K562 (cell line): ENCODE measurements around the gene FOLR2. TPM values are rescaled to one million over a fixed set of nuclear protein-coding genes. Genes with fewer than 3 reads are reported as not detected.

Experiments
- ATAC-seq: fragments of 200-7000 bp; cut with Tn5 transposase; 3 replicates; pipeline ENCODE4 v1.9.1; 2020; ENCODE audit warnings: moderate library complexity
- BruUV-seq: library from RNA; stranded (reverse); fragments of 400-500 nt; replicated peaks from 2 replicates; lab custom pipeline; 2021; lab: Mats Ljungman, UMichigan
- CTCF ChIA-PET: fragments of 300-600 bp; formaldehyde crosslinking; extraction: SDS; loops from one replicate; lab custom pipeline; 2021; ENCODE audit warnings: low intra/inter-chr PET ratio; lab: Yijun Ruan, JAX
- POLR2A ChIA-PET: fragments of 300-600, 350-650 bp; sonication (Branson Sonifier 250); formaldehyde crosslinking; extraction: SDS; loops from one replicate; lab custom pipeline; 2021; ENCODE audit warnings: antibody characterized with exemption, inconsistent platforms; lab: Yijun Ruan, JAX
- DNase-seq, 4 experiments: peaks; one replicate each; pipeline versions ENCODE4 v3.0.0 to v3.0.0-alpha.2; 2011 to 2018; ENCODE audit warnings: low spot score in 3 of 4, mixed read lengths in 3 of 4; ENCODE audit errors: extremely low read depth in 1 of 4
- FAIRE-seq: peaks from 2 replicates; lab custom pipeline; 2011; peaks lifted over from hg19 to GRCh38; lab: Jason Lieb, UNC
- H2AFZ ChIP-seq: 2 replicates; pipeline ENCODE4 v1.6.0; 2011; ENCODE audit warnings: low read depth, low read length, control low read depth, inconsistent platforms
- H3K27ac ChIP-seq: fragments of 200-600 bp; 3 replicates; pipeline ENCODE4 v1.8.0; 2011; ENCODE audit warnings: low read depth, mild to moderate bottlenecking, control low read depth, inconsistent platforms, low read length, moderate library complexity, mixed read lengths; ENCODE audit errors: extremely low read depth
- H3K27me3 ChIP-seq, 2 experiments: fragments of 300-600 bp in 1 of 2; 2 replicates in 1 of 2; 3 replicates in 1 of 2; pipeline versions ENCODE4 v1.6.0 to v1.8.0; 2011; ENCODE audit warnings: inconsistent platforms in 2 of 2, low read length in 2 of 2, mild to moderate bottlenecking in 1 of 2, mixed read lengths in 1 of 2, moderate library complexity in 1 of 2; ENCODE audit not compliant: control insufficient read depth in 2 of 2, insufficient read depth in 2 of 2
- H3K36me3 ChIP-seq: fragments of 300-600 bp; 3 replicates; pipeline ENCODE4 v1.8.0; 2011; ENCODE audit warnings: mild to moderate bottlenecking, low read length, inconsistent platforms; ENCODE audit not compliant: control insufficient read depth, insufficient read depth
- H3K4me1 ChIP-seq, 2 experiments: fragments of 200-600 bp in 1 of 2; replicated peaks in 1 of 2; 2 replicates in 1 of 2; 3 replicates in 1 of 2; pipeline versions ENCODE4 v1.5.1 to v1.8.0; 2011; ENCODE audit warnings: inconsistent platforms in 2 of 2, low read length in 2 of 2, mild to moderate bottlenecking in 1 of 2, mixed read lengths in 1 of 2, moderate library complexity in 1 of 2; ENCODE audit not compliant: control insufficient read depth in 2 of 2, insufficient read depth in 2 of 2
- H3K4me2 ChIP-seq: 2 replicates; pipeline ENCODE4 v1.6.1; 2011; ENCODE audit warnings: low read length, control low read depth, inconsistent platforms, mixed read lengths; ENCODE audit not compliant: insufficient read depth
- H3K4me3 ChIP-seq: fragments of 200-600 bp; sonication (generic), shearing (Covaris generic); 2 replicates; pipeline ENCODE4 v1.5.1; 2016; ENCODE audit warnings: control low read depth, inconsistent platforms
- H3K79me2 ChIP-seq: fragments of 200-600 bp; 3 replicates; pipeline ENCODE4 v1.8.0; 2011; ENCODE audit warnings: low read length, inconsistent platforms; ENCODE audit not compliant: control insufficient read depth, insufficient read depth
- H3K9ac ChIP-seq, 2 experiments: 2 replicates each; pipeline versions ENCODE4 v1.6.0 to v1.6.1; 2011; ENCODE audit warnings: low read depth in 2 of 2, low read length in 2 of 2, control low read depth in 1 of 2, inconsistent platforms in 1 of 2, mild to moderate bottlenecking in 1 of 2, mixed read lengths in 1 of 2; ENCODE audit not compliant: insufficient read depth in 1 of 2
- H3K9me1 ChIP-seq: one replicate; pipeline ENCODE4 v1.6.0; 2011; ENCODE audit warnings: inconsistent platforms, mild to moderate bottlenecking, low read length, moderate library complexity; ENCODE audit not compliant: control insufficient read depth, insufficient read depth
- H3K9me3 ChIP-seq: replicated peaks from 2 replicates; pipeline ENCODE4 v1.5.1; 2011; ENCODE audit warnings: low read depth, low read length, inconsistent platforms; ENCODE audit not compliant: control insufficient read depth, insufficient read depth
- H4K20me1 ChIP-seq: replicated peaks from 2 replicates; pipeline ENCODE4 v1.6.1; 2011; ENCODE audit warnings: low read length, inconsistent platforms, mixed read lengths; ENCODE audit not compliant: control insufficient read depth, insufficient read depth
- POLR2G ChIP-seq: fragments of 200-400 bp; formaldehyde crosslinking; IDR thresholded peaks from 2 replicates; pipeline ENCODE4 v1.6.1; 2017; ENCODE audit warnings: low read depth, mild to moderate bottlenecking, antibody characterized with exemption, low read length, moderate library complexity
- RFX1 ChIP-seq: fragments of 450-650 bp; IDR thresholded peaks from 2 replicates; pipeline ENCODE4 v1.6.1; 2016; ENCODE audit warnings: mild to moderate bottlenecking, moderate library complexity
- WGBS: fragments of 100-300 bp; shearing (Covaris generic); methylation state at CpG from one replicate; pipeline ENCODE4 v1.1.6; 2016; ENCODE audit warnings: low coverage, mixed read lengths; ENCODE audit not compliant: insufficient coverage; ENCODE audit errors: missing lambda C conversion rate; 5-methylcytosine and 5-hydroxymethylcytosine counted together
- in situ Hi-C: fragments of 300-500 bp; cut with MboI; formaldehyde crosslinking; loops from 4 replicates; pipeline ENCODE4 v1.15.0; 2018; ENCODE audit warnings: inconsistent platforms, mixed read lengths
- intact Hi-C: fragments of 100-400 bp; cut with micrococcal nuclease; formaldehyde crosslinking; loops from 2 replicates; pipeline ENCODE4 v1.14.2; 2022
- polyA plus RNA-seq, 8 experiments: library from polyadenylated mRNA; depleted of rRNA in 4 of 8; stranded (reverse) in 5 of 8; unstranded in 3 of 8; fragments of >200 nt; fragmentation: Nextera tagmentation in 2 of 8; fragmentation: Illumina TruSeq in 1 of 8; extraction: Ambion mirVana in 2 of 8; extraction: Trizol in 1 of 8; gene quantifications; 2 replicates each; pipeline versions ENCODE4 v1.2.1 to v1.2.3, GENCODE V29; 2011 to 2014; ENCODE audit warnings: inconsistent platforms in 1 of 8, missing spikeins in 1 of 8
- total RNA-seq, 7 experiments: library from RNA; depleted of rRNA in 6 of 7; stranded (reverse); fragments of >200 nt in 6 of 7; fragmentation: Illumina TruSeq in 2 of 7; extraction: Trizol in 2 of 7; gene quantifications; 2 replicates each; pipeline versions ENCODE4 v1.2.1 to v1.2.3, GENCODE V29; 2011 to 2021; ENCODE audit warnings: low replicate concordance in 1 of 7
- TF ChIP-seq, protein P1 (sequence below): sonication (generic); formaldehyde crosslinking; IDR thresholded peaks from 2 replicates; pipeline ENCODE4 v1.8.1; 2023; ENCODE audit warnings: mild to moderate bottlenecking, missing genetic modification reagents

Gene FOLR2
- total and polyA plus RNA-seq, 9 of the 15 experiments (the other 6 are each of a cell fraction or from before 2014, with no cell fraction given), result 0.27 TPM; not detected in 8

DNA sequence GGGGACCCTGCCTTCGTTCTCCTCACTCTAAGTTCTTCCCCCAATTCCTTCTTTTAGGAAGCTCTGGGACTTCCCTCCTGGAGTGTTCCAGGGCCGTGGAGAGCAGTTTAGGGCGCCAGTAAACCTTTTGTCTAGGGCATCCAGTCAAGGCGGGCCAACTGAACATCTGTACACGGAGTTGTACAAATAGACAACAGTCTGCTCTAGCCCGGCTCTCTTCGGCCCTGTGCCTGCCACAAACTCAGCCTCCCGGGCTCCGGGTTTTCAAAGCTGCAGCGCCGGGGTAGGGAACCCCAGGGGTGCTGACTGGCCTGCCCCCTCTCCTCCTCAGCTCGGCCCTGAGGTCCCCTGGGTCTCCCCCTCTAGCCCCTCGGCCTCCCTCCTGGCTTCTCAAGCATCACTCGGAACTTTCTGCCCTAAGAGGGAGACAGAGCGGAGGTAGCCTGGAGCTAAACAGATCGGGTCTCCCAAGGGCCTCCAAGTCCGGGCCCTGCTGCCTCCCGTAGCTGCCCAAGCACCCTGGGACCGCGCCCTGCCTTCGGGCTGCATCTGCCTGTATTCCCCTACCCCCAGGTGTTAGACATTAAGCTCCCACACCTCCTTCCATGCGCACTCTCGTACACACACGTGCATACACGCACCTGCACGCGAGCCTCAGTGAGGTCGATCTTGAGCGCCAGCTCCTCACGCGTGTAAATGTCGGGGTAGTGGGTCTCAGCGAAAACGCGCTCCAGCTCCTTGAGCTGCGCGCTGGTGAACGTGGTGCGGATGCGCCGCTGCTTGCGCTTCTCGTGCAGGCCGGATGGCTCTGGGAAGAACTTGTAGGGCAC, 24.1 kb downstream of the FOLR2 start:
- in situ Hi-C loops (no loop called here), intact Hi-C loops (no loop called here)
- ChIA-PET POLR2A (interaction anchor here (0.5 to 1.3 kb wide), 3 partner anchors 11 to 174 kb away, joined by 3 to 5 read pairs (median 4); no protein-coding TSS in a partner anchor), CTCF (interaction anchor here (0.5 kb wide), 1 partner anchor 33 kb away, joined by 4 read pairs; no protein-coding TSS in a partner anchor)
- no peak for DNase-seq
- no peak overlapping the region for H3K9ac ChIP-seq
- H3K9me1 ChIP-seq, result no peaks in the 10 kb centered on the region
- H3K36me3 ChIP-seq, result peaks cover 30% of the 10 kb centered on the region
- H3K4me1 ChIP-seq, result peaks cover 0 to 37% of the 10 kb centered on the region in 2 experiments; a peak in 2 of 5 replicates
- no peak for FAIRE-seq
- no peaks in the 10 kb centered on the region for H4K20me1 ChIP-seq
- H3K4me2 ChIP-seq, result no peak overlapping the region
- peaks cover 15% of the 10 kb centered on the region in 2 experiments for H3K27me3 ChIP-seq
- ATAC-seq, result no peak
- 70% methylated on average over 35 of the region's 44 CpGs for WGBS
- no peaks in the 10 kb centered on the region for H3K79me2 ChIP-seq
- H3K9me3 ChIP-seq, result no peaks in the 10 kb centered on the region
- no peak overlapping the region for H2AFZ ChIP-seq
- TF ChIP-seq POLR2G, result peak; percentile 52
- TF ChIP-seq, protein P1, sequence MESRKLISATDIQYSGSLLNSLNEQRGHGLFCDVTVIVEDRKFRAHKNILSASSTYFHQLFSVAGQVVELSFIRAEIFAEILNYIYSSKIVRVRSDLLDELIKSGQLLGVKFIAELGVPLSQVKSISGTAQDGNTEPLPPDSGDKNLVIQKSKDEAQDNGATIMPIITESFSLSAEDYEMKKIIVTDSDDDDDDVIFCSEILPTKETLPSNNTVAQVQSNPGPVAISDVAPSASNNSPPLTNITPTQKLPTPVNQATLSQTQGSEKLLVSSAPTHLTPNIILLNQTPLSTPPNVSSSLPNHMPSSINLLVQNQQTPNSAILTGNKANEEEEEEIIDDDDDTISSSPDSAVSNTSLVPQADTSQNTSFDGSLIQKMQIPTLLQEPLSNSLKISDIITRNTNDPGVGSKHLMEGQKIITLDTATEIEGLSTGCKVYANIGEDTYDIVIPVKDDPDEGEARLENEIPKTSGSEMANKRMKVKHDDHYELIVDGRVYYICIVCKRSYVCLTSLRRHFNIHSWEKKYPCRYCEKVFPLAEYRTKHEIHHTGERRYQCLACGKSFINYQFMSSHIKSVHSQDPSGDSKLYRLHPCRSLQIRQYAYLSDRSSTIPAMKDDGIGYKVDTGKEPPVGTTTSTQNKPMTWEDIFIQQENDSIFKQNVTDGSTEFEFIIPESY (CRISPR knock-in tag), result 0 out of 2 replicates have a peak, but pooled peaks have one; percentile 39
- TF ChIP-seq RFX1, result no peak
- no peak overlapping the region for H3K27ac ChIP-seq
- BruUV-seq, result no TSS peak
- H3K4me3 ChIP-seq, result no peak overlapping the region
